Activated T-helper 2 cell treated with anti-CD3 and anti-CD28 coated beads, Interferon-gamma antibody, Interleukin-2, Interleukin-4, amounts not matched to agents 10 μg/mL and 5 μg/mL and 100 μg/mL, durations not matched to agents 14 hours and 24 hours and 36 hours (primary cell): ENCODE data around the gene KLHL2. TPM values are rescaled to one million over a fixed set of nuclear protein-coding genes. Genes with fewer than 3 reads are reported as not detected.
A peak's percentile ranks its signal among the peaks of the same experiment; 100 is the strongest.
"Not testable (repeated sequence)": the region's sequence is repeated elsewhere in the genome, so short reads cannot be mapped to it uniquely, and the experiment has no call there.

Experiments
- DNase-seq: peaks from one replicate; pipeline ENCODE4 v3.0.0; 2021; ENCODE audit warnings: low spot score
- H3K27ac Mint-ChIP-seq: one replicate; pipeline ENCODE4 v1.8.0; 2021; ENCODE audit warnings: mixed read lengths
- H3K27me3 Mint-ChIP-seq: one replicate; pipeline ENCODE4 v1.8.0; 2021; ENCODE audit warnings: low read depth, mixed read lengths
- H3K36me3 Mint-ChIP-seq: one replicate; pipeline ENCODE4 v1.8.0; 2021; ENCODE audit warnings: low read depth, mixed read lengths
- H3K4me1 Mint-ChIP-seq: one replicate; pipeline ENCODE4 v1.8.0; 2021; ENCODE audit warnings: low read depth, mixed read lengths
- H3K4me3 Mint-ChIP-seq: one replicate; pipeline ENCODE4 v1.8.0; 2021; ENCODE audit warnings: low read depth, mild to moderate bottlenecking, moderate library complexity, mixed read lengths
- H3K9me3 Mint-ChIP-seq: one replicate; pipeline ENCODE4 v1.8.0; 2021; ENCODE audit warnings: mixed read lengths
- intact Hi-C: fragments of 100-400 bp; cut with micrococcal nuclease; formaldehyde crosslinking; loops from one replicate; pipeline ENCODE4 v1.15.1; 2023
- total RNA-seq: library from RNA; stranded (reverse); gene quantifications from 2 replicates; pipeline ENCODE4 v1.2.3, GENCODE V29; 2022

KLHL2 gene
- total RNA-seq, 1 donor from 2014 or later, result 30.3 TPM

DNA sequence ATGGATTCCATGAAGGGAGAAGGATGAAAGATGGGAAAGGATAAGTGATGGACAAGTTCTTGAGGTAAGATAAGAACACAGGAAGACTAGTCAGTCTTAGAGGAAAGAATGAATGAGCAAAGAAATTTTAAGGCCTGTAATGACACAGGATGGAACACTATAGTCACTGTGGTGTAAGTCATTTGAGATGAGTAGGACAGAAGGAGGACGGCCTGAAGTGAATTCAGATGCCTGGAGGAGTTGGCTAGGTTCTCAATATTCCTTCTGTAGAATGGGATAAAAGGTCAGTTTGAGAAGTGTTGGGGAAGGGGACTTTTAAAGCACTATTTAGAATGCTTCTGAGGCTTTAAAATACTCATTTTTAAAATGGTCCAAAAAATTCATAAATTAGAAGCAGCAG lies 124.0 kb downstream of the KLHL2 start:
- Mint-ChIP-seq H3K9me3 (no peaks in the 10 kb centered on the region), H3K27me3 (no peaks in the 10 kb centered on the region), H3K27ac (peak overlapping the region; percentile 97), H3K4me3 (peak overlapping the region; percentile 80), H3K4me1 (peaks cover 46% of the 10 kb centered on the region), H3K36me3 (peaks cover 49% of the 10 kb centered on the region)
- intact Hi-C loops, result loop anchor here (1.0 to 5.0 kb wide), 3 partner anchors 46 to 127 kb away; partner anchors contain the start of gene CPE
- no peak for DNase-seq

DNA sequence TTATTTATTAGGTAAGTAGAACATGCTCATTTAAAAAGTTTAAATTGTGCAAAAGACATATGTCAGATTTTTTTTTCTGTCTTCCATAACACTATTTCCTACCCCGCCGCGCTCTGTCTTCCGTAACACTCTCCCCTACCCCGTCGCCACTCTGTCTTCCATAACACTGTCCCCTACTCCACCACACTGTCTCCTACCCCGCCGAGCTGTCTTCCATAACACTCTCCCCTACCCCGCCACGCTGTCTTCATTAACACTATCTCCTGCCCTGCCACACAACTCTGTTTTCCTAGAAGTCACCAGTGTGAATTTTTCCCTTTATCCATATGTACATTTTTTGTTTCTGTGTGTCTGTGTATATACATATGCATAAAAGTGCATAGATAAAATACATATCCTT lies 124.5 kb downstream of the KLHL2 start:
- peaks cover 49% of the 10 kb centered on the region for H3K4me1 Mint-ChIP-seq
- H3K36me3 Mint-ChIP-seq, result peaks cover 54% of the 10 kb centered on the region
- peak overlapping the region; percentile 97 for H3K27ac Mint-ChIP-seq
- no peaks in the 10 kb centered on the region for H3K27me3 Mint-ChIP-seq
- intact Hi-C loops, result loop anchor here (1.0 to 5.0 kb wide), 3 partner anchors 45 to 128 kb away; partner anchors contain the start of gene CPE
- DNase-seq, result no peak
- no peaks in the 10 kb centered on the region for H3K9me3 Mint-ChIP-seq
- H3K4me3 Mint-ChIP-seq, result peak overlapping the region; percentile 80

DNA sequence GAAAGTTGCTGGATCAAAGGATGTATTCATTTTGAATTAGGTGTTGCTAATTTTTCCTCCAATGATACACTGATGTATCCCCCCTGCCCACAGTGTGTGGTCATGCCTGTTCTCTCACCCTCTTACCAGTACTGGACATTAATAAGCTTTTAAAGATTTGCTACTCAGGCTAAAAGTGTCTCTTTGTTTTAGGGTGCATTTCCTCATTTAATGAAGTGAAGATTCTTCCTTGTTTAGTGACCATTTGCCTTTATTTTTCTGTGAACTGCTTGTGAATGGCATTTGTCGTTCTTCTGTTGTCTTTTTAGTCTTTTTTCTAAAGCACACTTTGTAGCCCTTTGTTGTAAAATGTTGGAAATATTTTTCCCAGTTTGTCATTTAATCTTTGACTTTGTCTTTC lies 125.1 kb downstream of the KLHL2 start:
- H3K4me3 Mint-ChIP-seq, result peak overlapping the region; percentile 80
- peaks cover 52% of the 10 kb centered on the region for H3K4me1 Mint-ChIP-seq
- intact Hi-C loops, result loop anchor here (5.0 kb wide), 1 partner anchor 45 kb away; the partner anchor contains the start of gene CPE
- H3K27ac Mint-ChIP-seq, result peak overlapping the region; percentile 97
- no peaks in the 10 kb centered on the region for H3K9me3 Mint-ChIP-seq
- no peak for DNase-seq
- peaks cover 60% of the 10 kb centered on the region for H3K36me3 Mint-ChIP-seq
- no peaks in the 10 kb centered on the region for H3K27me3 Mint-ChIP-seq

DNA sequence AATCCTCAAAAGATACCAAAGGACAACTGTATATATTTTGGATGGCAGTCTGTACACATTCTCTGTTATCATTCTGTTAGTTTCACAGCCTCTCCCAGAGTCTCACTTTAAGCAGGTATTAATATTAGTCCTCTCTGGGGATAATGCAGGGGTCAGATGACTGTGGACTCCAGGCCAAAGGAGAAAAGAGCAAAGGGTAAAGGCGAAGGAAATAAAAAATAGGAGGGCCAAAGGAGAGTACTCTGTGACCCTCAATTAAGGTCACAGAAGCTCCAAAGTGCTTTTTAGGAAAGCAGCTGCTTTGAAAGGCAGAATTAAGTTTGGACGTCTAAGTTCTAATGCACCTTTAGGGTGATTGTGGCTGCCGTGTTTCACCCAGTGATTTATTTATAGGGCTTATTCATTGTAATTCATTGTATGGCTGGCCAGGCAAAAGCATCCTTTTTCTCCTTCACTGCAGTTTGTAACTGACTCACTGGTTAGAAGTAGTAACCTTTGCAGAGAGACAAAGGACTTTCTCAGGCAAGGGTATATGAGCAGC lies 127.9 kb downstream of the KLHL2 start:
- Mint-ChIP-seq H3K27ac (peak overlapping the region; percentile 33), H3K4me1 (peaks cover 51% of the 10 kb centered on the region), H3K4me3 (no peak overlapping the region), H3K36me3 (peaks cover 79% of the 10 kb centered on the region), H3K27me3 (no peaks in the 10 kb centered on the region), H3K9me3 (no peaks in the 10 kb centered on the region)
- DNase-seq, result no peak
- intact Hi-C loops, result no loop called here

DNA sequence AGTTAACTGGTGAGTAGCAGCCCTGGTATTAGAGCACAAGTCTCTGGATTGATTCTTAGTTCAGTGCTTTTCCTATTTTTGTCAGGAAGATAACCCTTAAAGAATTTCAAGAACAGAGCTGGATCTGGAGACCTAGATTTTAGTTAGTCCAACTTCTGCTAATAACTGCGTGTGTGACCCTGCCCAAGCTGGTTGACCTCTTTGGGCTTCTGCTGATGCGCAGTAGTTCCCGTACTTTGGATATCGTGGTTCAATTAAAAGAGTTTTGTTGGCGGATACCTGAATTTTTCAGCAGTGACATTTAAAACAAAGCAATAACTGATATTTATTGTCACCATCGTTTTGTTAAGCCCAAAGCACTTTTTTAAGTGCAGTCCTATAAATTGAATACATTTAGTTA lies 129.4 kb downstream of the KLHL2 start:
- Mint-ChIP-seq H3K4me1 (peaks cover 39% of the 10 kb centered on the region), H3K4me3 (no peak overlapping the region), H3K27ac (no peak overlapping the region), H3K27me3 (no peaks in the 10 kb centered on the region), H3K36me3 (peaks cover 76% of the 10 kb centered on the region), H3K9me3 (no peaks in the 10 kb centered on the region)
- no peak for DNase-seq
- intact Hi-C loops, result no loop called here

DNA sequence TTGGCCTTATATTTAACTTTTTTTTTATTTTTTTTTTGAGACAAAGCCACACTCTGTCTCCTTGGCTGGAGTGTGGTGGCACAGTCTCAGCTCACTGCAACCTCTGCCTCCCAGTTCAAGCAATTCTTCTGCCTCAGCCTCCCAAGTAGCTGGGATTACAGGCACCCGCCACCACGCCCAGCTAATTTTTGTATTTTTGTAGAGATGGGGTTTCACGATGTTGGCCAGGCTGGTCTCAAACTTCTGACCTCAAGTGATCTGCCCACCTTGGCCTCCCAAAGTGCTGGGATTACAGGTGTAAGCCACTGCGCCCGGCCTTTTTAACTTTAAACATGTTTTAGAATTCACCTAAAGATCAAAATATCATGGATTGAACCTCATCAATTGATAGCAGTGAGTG lies 135.0 kb downstream of the KLHL2 start:
- H3K27me3 Mint-ChIP-seq, H3K4me1 Mint-ChIP-seq, H3K9me3 Mint-ChIP-seq, H3K4me3 Mint-ChIP-seq, H3K27ac Mint-ChIP-seq, DNase-seq: not testable (repeated sequence)
- peaks cover 47% of the 10 kb centered on the region for H3K36me3 Mint-ChIP-seq
- intact Hi-C loops, result loop anchor here (2.0 kb wide), 1 partner anchor 212 kb away; no protein-coding TSS in a partner anchor

DNA sequence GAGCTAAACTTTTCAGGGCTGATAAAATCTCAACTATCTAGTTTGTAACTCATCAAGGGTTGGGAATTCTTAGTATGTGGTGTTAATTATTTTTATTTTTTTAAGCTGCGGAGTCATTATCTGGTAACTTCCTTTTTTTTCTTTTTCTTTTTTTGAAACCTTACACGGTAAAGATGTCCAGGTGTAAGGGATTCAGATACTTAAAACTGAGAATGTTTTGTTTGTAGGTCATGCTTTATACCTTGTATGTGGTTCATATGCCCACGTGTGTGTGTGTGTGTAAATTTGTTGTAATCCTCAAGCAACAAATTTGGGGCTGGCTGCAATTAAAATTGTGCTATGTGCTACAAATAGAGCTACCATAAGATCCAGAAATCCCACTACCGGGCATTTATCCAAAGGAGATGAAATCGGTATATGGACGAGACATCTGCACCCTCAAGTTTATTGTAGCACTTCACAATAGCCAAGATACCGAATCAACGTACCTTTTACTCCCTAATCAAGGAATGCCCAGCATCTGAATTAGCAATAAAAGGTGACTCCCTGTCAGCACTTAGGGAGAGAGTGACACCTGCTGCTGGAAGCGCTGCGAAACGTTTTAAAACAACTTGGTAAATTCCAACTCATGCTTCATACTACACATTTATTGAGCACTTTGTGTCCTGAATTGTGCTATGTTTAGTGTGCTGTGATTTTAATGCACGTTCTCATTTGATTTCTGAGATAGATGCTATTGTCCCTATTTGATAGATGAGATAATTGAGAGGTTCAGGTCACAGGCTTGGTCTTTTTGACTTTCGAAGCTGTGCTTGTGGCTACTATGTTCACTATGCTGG lies 136.2 kb downstream of the KLHL2 start:
- H3K27me3 Mint-ChIP-seq, result peaks cover 3% of the 10 kb centered on the region
- DNase-seq, result no peak
- H3K4me1 Mint-ChIP-seq, result peaks cover 3% of the 10 kb centered on the region
- H3K9me3 Mint-ChIP-seq, result no peaks in the 10 kb centered on the region
- no peak overlapping the region for H3K4me3 Mint-ChIP-seq
- intact Hi-C loops, result loop anchor here (2.0 kb wide), 1 partner anchor 213 kb away; no protein-coding TSS in a partner anchor
- H3K36me3 Mint-ChIP-seq, result peaks cover 37% of the 10 kb centered on the region
- H3K27ac Mint-ChIP-seq, result no peak overlapping the region

DNA sequence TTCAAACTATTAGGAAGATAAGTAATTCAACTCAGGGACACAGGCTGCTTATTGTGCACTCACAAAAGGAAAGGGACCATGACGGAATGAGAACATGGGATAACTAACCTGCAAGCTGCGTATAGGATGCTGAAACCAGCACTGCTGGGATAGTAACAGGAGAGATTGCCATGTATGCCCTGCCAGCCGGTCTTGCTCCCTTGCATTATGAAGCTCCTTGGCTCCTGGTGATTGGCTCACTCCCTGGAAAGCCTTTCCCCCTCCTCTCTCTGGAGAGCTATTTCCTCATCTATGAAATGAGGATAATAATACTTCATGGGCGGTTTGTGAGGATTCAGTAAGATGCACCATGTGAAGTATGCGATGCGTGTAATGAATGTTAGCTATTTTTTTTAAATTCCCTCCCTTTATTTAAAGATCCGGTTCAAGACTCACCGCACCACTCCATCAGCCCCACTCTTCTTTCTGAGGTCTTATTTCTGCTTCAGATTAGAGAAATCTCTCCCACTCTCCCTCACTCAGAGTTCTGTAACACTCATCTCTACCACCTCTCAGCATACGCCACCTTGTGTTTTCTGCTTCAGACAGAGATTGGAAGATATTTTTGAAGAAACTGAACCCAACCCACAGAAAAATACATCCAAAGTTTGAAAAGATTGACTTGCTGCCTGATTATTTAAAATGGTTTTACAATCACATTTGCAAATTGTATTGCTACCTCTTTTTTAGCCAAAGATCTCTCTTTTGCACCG lies 138.5 kb downstream of the KLHL2 start:
- intact Hi-C loops, result no loop called here
- peaks cover 3% of the 10 kb centered on the region for H3K27me3 Mint-ChIP-seq

DNA sequence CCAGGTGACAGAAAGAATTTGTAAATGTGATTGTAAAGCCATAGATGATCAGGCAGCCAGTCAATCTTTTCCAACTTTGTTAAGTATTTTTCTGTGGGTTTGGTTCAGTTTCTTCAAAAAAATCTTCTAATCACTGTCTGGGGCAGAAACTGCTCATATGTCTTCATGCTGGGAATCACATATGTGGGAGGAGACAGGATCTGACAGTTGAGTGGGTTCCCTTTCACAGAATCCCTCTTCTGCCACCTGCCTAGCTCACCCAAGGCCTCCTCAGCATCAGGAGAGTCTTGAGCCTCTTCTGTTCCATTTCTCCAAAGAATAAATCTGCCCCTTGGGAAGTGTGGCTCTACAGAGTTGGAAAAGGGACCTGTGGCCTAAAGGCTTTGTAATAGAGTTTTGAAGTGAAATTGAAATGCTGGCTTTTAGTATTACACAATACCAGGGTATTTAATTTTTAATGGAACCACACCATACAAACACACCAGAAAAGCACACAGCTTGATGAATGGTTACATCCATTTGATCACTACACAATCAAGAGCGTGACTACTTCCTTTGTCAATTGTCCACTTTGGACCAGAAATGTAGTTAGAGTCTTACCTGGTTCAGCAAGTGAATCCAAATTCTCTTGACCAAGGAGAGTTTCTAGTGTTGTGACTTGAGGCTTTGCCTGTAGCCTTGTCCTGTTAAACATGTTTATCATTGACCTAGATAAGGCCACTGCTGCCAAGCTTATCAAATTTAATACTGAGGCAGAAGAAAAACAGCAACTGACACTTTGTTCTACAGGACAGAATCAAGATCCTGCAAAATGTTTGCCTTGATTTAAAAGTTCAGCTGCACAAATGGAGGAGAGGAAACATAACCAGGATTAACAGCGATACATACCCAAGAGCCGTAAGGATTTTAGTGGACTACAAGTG lies 140.5 kb downstream of the KLHL2 start:
- no peak overlapping the region for H3K27ac Mint-ChIP-seq
- peaks cover 8% of the 10 kb centered on the region for H3K36me3 Mint-ChIP-seq
- peaks cover 10% of the 10 kb centered on the region for H3K27me3 Mint-ChIP-seq
- H3K4me3 Mint-ChIP-seq, result no peak overlapping the region
- H3K4me1 Mint-ChIP-seq, result no peaks in the 10 kb centered on the region
- no peak for DNase-seq
- intact Hi-C loops, result no loop called here
- H3K9me3 Mint-ChIP-seq, result no peaks in the 10 kb centered on the region

More for the DNA sequence above, 138.5 kb downstream of the KLHL2 start:
- H3K36me3 Mint-ChIP-seq, result peaks cover 19% of the 10 kb centered on the region
- no peaks in the 10 kb centered on the region for H3K4me1 Mint-ChIP-seq
- DNase-seq, result no peak
- no peaks in the 10 kb centered on the region for H3K9me3 Mint-ChIP-seq
- no peak overlapping the region for H3K4me3 Mint-ChIP-seq
- H3K27ac Mint-ChIP-seq, result no peak overlapping the region

DNA sequence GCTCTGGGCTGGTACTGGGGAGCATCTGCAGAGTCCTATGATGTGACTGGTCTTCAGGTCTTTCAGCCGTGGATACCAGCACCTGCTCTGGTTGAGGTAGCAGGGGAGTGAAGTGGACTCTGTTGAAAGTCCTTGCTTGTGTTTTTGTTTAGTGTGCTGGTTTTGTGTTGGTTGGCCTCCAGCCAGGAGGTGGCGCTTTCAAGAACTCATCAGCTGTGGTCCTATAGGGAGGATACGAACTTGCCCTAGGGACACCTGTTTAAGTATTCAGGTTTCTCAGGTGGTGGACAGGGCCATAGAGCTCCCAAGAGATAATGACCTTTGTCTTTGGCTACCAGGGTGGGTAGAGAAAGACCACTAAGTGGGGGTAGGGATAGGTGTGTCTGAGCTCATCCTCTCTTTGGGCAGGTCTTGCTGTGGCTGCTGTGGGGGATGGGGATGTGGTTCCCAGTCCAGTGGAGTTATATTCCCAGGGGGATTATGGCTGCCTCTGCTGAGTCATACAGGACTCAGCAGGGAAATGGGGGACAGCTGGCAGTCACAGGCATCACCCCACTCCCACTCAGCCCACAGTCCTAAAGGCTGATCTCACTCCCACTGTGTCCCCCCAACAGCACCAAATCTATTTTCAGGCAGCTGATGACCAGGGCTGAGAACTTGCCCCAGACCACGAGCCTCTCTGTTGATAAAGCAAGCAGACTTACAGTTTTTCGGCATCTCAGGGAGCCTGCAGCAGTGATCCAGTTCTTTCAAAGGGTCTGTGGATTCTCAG lies 144.2 kb downstream of the KLHL2 start:
- Mint-ChIP-seq H3K27me3 (peaks cover 19% of the 10 kb centered on the region), H3K4me3 (no peak overlapping the region), H3K4me1 (no peaks in the 10 kb centered on the region), H3K36me3 (no peaks in the 10 kb centered on the region), H3K27ac (no peak overlapping the region), H3K9me3 (no peaks in the 10 kb centered on the region)
- DNase-seq, result no peak
- intact Hi-C loops, result no loop called here

DNA sequence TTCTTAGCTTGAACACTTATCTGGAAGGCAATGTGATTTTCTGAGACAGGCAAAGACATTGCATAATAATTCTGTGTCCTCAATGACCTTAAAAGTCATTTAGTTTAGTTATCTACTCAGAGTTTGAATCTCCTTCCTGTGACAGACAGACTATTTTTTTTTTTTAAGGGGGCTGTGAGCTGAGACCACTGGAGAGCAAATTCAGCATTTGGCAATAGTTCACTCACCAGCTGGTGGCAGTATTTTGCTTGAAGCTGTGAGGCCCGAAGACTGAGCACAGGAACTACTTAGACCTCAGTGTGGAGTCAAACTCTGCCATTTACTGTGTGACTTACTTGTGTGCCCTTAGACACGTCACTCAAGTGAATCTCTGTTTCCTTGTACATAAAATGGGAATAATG lies 148.5 kb downstream of the KLHL2 start:
- Mint-ChIP-seq H3K4me3 (no peak overlapping the region), H3K36me3 (no peaks in the 10 kb centered on the region), H3K9me3 (no peaks in the 10 kb centered on the region), H3K4me1 (no peaks in the 10 kb centered on the region), H3K27me3 (peaks cover 37% of the 10 kb centered on the region), H3K27ac (no peak overlapping the region)
- DNase-seq, result no peak
- intact Hi-C loops, result loop anchor here (5.0 kb wide), 1 partner anchor 106 kb away; no protein-coding TSS in a partner anchor
